Measurements from ENCODE around the gene PCDH9. TPM values are rescaled to one million over a fixed set of nuclear protein-coding genes. Genes with fewer than 3 reads are reported as not detected.

The PCDH9 gene
- total and polyA plus RNA-seq, 2 of the 4 experiments (the other 2 are of a cell fraction): 2.2 to 10.2 TPM

- H3K4ac ChIP-seq (ENCODE audit: low read depth, low read length): no peak overlapping the region
- intact Hi-C loops (cut with micrococcal nuclease): no loop called here
- no peaks in the 10 kb centered on the region for H3K9me1 ChIP-seq (ENCODE audit: insufficient read depth, low read length)
- BruUV-seq (replicated peaks): no TSS peak
- ATAC-seq (ENCODE audit: low read depth): no peak
- H4K8ac ChIP-seq (ENCODE audit: low read depth in 2 of 2, low read length in 2 of 2): no peak overlapping the region
- in situ Hi-C loops (cut with MboI; ENCODE audit: low sequenced_read_pairs): no loop called here
- H2BK15ac ChIP-seq (ENCODE audit: low read depth, low read length): no peak overlapping the region
- no peak overlapping the region for H4K91ac ChIP-seq (ENCODE audit: insufficient read depth, low read depth, low read length)
- dilution Hi-C loops (cut with HindIII; ENCODE audit: low sequenced_read_pairs, unreplicated experiment): no loop called here
- no peak overlapping the region for H2BK120ac ChIP-seq (ENCODE audit: low read depth, low read length)
- no peaks in the 10 kb centered on the region for H3K27me3 ChIP-seq (ENCODE audit: control insufficient read depth, insufficient read depth, low read length)
- no peak overlapping the region for H3K27ac ChIP-seq (ENCODE audit: insufficient read depth, low read length)
- no peak overlapping the region for H3K23ac ChIP-seq (ENCODE audit: low read depth, low read length)
- no peak overlapping the region for H3K4me3 ChIP-seq (ENCODE audit: insufficient read depth, low read depth, low read length)
- H3K79me1 ChIP-seq (ENCODE audit: low read depth in 1 of 2, low read length in 2 of 2): no peaks in the 10 kb centered on the region
- no peak overlapping the region for H2AFZ ChIP-seq (replicated peaks; ENCODE audit: low read length, poor library complexity)
- no CpG with 5 or more reads among the region's 2 CpGs for WGBS, 2 experiments (ENCODE audit: extremely low coverage in 2 of 2, insufficient read length in 1 of 2)
- no peak overlapping the region for H4K5ac ChIP-seq (ENCODE audit: low read depth, low read length)
- H2AK5ac ChIP-seq (ENCODE audit: low read depth, low read length): no peak overlapping the region
- H2BK5ac ChIP-seq (ENCODE audit: low read depth, low read length, poor library complexity, severe bottlenecking): no peak overlapping the region
- H3K18ac ChIP-seq (ENCODE audit: low read depth, low read length): no peak overlapping the region
- no peaks in the 10 kb centered on the region for H3K9me3 ChIP-seq (ENCODE audit: control insufficient read depth, insufficient read depth, low read length)
- CTCF ChIA-PET: interaction anchor here (0.6 kb wide), 1 partner anchor 554 kb away, joined by 4 read pairs; no protein-coding TSS in a partner anchor
- POLR2A ChIA-PET (ENCODE audit: unreplicated experiment): no interaction called here
- H3K56ac ChIP-seq (ENCODE audit: extremely low read depth, insufficient read depth, low read length): no peak overlapping the region
- H4K20me1 ChIP-seq (ENCODE audit: insufficient read depth, low read length): no peaks in the 10 kb centered on the region
- H3K14ac ChIP-seq (replicated peaks; ENCODE audit: low read depth, low read length): no peak overlapping the region
- no peaks in the 10 kb centered on the region for H3K4me1 ChIP-seq (ENCODE audit: control insufficient read depth, insufficient read depth, low read length)
- no peak overlapping the region for H3K4me2 ChIP-seq (ENCODE audit: low read depth, low read length)
- H2AK9ac ChIP-seq (replicated peaks; ENCODE audit: low read depth, low read length, poor library complexity): no peak overlapping the region
- peak; percentile 16 for DNase-seq
- H3K36me3 ChIP-seq (ENCODE audit: control insufficient read depth, insufficient read depth, low read length): no peaks in the 10 kb centered on the region
- H2BK20ac ChIP-seq (ENCODE audit: low read depth, low read length): no peak overlapping the region
- peak; percentile 89 for TF ChIP-seq MAFK (IDR thresholded peaks at IDR 0.05; ENCODE audit: low read depth, low read length)
- no peak for TF ChIP-seq RCOR1 (IDR thresholded peaks at IDR 0.05; ENCODE audit: insufficient replicate concordance, low read length)
- no peak overlapping the region for H3K9ac ChIP-seq (ENCODE audit: low read depth, low read length)
Observed at GRCh38 chr13:66513728-66514127, 716.4 kb downstream of the PCDH9 start.

Data from IMR-90 (cell line).